SK-N-MC (cell line): Measurements from ENCODE around the gene CPT1A.

Source experiments
- FOXP2 ChIP-seq: optimal IDR thresholded peaks from 2 replicates; pipeline ENCODE3; 2011; ENCODE audit warnings: mild to moderate bottlenecking, moderate library complexity; ENCODE audit not compliant: insufficient read depth; ENCODE audit errors: extremely low read length, control extremely low read depth
- POLR2AphosphoS5 ChIP-seq: IDR thresholded peaks from 2 replicates; pipeline ENCODE4 v1.6.1; 2012; ENCODE audit warnings: mild to moderate bottlenecking, low read depth, low read length, borderline replicate concordance

DNA sequence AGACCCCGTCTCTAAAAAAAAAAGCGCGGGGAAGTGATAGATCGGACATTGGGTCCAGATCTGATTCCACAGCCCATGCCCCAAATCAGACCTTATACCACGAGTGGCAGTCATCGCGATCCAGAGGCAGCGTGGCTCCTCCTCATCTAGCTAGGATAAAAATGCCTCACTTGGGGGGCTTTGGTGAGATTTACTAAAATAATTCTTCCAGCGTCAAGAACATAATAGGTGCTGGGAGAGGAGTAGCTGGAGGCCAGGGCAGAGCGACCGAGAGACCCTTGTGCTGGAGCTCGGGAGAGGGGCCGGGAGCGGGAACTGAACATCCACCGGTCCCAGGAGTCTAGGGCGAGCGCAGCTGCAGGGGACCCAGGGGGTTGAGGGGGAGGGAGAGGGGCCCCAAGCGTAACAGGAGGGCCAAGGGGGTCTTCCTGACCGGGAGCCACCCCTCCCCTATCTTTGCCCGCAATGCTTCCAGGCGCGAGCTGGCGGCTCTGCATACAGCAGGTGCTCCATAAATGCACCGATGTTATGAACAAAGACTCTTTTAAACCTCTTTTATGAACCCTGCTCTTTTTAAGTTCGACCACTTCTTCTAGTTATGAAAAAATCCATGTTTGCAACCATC, 823 bp upstream of the CPT1A start:
- TF ChIP-seq FOXP2 (no peak), POLR2AphosphoS5 (no peak)
